Loucy (cell line): Measurements from ENCODE around the gene CPB1.

Experiments used
- H2AFZ ChIP-seq: fragments of 200-600 bp; sonication (generic); 2 replicates; pipeline ENCODE4 v1.6.0; 2016; ENCODE audit warnings: antibody characterized with exemption, mild to moderate bottlenecking, low read length, moderate library complexity
- H3F3A ChIP-seq: fragments of 200-600 bp; 2 replicates; pipeline ENCODE4 v1.6.0; 2016; ENCODE audit warnings: antibody characterized with exemption, low read depth, mild to moderate bottlenecking
- H3K27me3 ChIP-seq: fragments of 200-600 bp; sonication (generic); 2 replicates; pipeline ENCODE4 v1.6.1; 2014; ENCODE audit warnings: low read length, mild to moderate bottlenecking; ENCODE audit not compliant: insufficient read depth, poor library complexity, severe bottlenecking
- H3K36me3 ChIP-seq: fragments of 200-600 bp; sonication (generic); 2 replicates; pipeline ENCODE4 v1.6.1; 2016; ENCODE audit warnings: low read length; ENCODE audit not compliant: insufficient read depth
- H3K4me1 ChIP-seq: fragments of 200-600 bp; sonication (generic); 2 replicates; pipeline ENCODE4 v1.5.1; 2014; ENCODE audit warnings: low read length, mild to moderate bottlenecking; ENCODE audit not compliant: insufficient read depth, poor library complexity, severe bottlenecking
- H3K4me2 ChIP-seq: fragments of 200-600 bp; sonication (generic); 2 replicates; pipeline ENCODE4 v1.6.0; 2014; ENCODE audit warnings: antibody characterized with exemption, low read length, low read depth, mild to moderate bottlenecking; ENCODE audit not compliant: poor library complexity, severe bottlenecking
- H3K4me3 ChIP-seq: fragments of 200-600 bp; sonication (generic); 2 replicates; pipeline ENCODE4 v1.5.1; 2014; ENCODE audit warnings: low read length, mild to moderate bottlenecking, mixed read lengths; ENCODE audit not compliant: poor library complexity, severe bottlenecking
- H3K79me2 ChIP-seq: fragments of 200-600 bp; sonication (generic); 2 replicates; pipeline ENCODE4 v1.6.1; 2014; ENCODE audit warnings: low read length; ENCODE audit not compliant: insufficient read depth
- H3K9ac ChIP-seq: fragments of 200-600 bp; sonication (generic); 2 replicates; pipeline ENCODE4 v1.6.0; 2014; ENCODE audit warnings: mild to moderate bottlenecking, low read depth, low read length, moderate library complexity; ENCODE audit not compliant: poor library complexity, severe bottlenecking
- H3K9me2 ChIP-seq: fragments of 200-600 bp; sonication (generic); replicated peaks from 2 replicates; pipeline ENCODE4 v1.6.1; 2016; ENCODE audit warnings: low read depth, low read length, mixed read lengths
- H3K9me3 ChIP-seq: fragments of 200-600 bp; sonication (generic); 2 replicates; pipeline ENCODE4 v1.6.1; 2014; ENCODE audit warnings: mild to moderate bottlenecking, antibody characterized with exemption, low read length, low read depth; ENCODE audit not compliant: insufficient read depth
- H4K20me1 ChIP-seq: fragments of 200-600 bp; sonication (generic); 2 replicates; pipeline ENCODE4 v1.6.0; 2014; ENCODE audit warnings: antibody characterized with exemption, low read length, mild to moderate bottlenecking; ENCODE audit not compliant: insufficient read depth, poor library complexity, severe bottlenecking
- CTCF ChIP-seq: fragments of 200-600 bp; sonication (generic); conservative IDR thresholded peaks from 2 replicates; pipeline ENCODE4 v1.5.1; 2014; ENCODE audit warnings: mild to moderate bottlenecking, antibody characterized with exemption, low read length
- EZH2phosphoT487 ChIP-seq: fragments of 200-600 bp; IDR thresholded peaks from 2 replicates; pipeline ENCODE4 v1.6.1; 2018; ENCODE audit warnings: antibody characterized with exemption, mild to moderate bottlenecking, moderate library complexity, borderline replicate concordance

CPB1 gene

GRCh38 chr3:148884261-148884660 is 56.6 kb downstream of the CPB1 start:
- Histone ChIP-seq H4K20me1 (no peaks in the 10 kb centered on the region), H3K4me1 (peaks cover 5% of the 10 kb centered on the region), H3K9ac (no peak overlapping the region), H2AFZ (no peak overlapping the region), H3K9me3 (no peaks in the 10 kb centered on the region), H3K4me3 (no peak overlapping the region), H3K36me3 (no peaks in the 10 kb centered on the region), H3K27me3 (no peaks in the 10 kb centered on the region), H3F3A (no peaks in the 10 kb centered on the region), H3K4me2 (no peak overlapping the region), H3K9me2 (no peaks in the 10 kb centered on the region), H3K79me2 (no peaks in the 10 kb centered on the region)
- TF ChIP-seq CTCF: no peak

- H3K27me3 ChIP-seq: no peaks in the 10 kb centered on the region
- H3K4me3 ChIP-seq: no peak overlapping the region
- no peaks in the 10 kb centered on the region for H3K79me2 ChIP-seq
- no peaks in the 10 kb centered on the region for H3K36me3 ChIP-seq
- H3K9ac ChIP-seq: no peak overlapping the region
- no peaks in the 10 kb centered on the region for H3K4me1 ChIP-seq
- H3K9me3 ChIP-seq: no peaks in the 10 kb centered on the region
- H2AFZ ChIP-seq: no peak overlapping the region
- H3K9me2 ChIP-seq: no peaks in the 10 kb centered on the region
- no peaks in the 10 kb centered on the region for H3F3A ChIP-seq
- TF ChIP-seq EZH2phosphoT487 (no peak), CTCF (no peak)
- no peaks in the 10 kb centered on the region for H4K20me1 ChIP-seq
- H3K4me2 ChIP-seq: no peak overlapping the region
Observed at GRCh38 chr3:148889828-148890227, 62.2 kb downstream of the CPB1 start.

GRCh38 chr3:148896062-148896461 is 68.5 kb downstream of the CPB1 start:
- no peaks in the 10 kb centered on the region for H3K27me3 ChIP-seq
- TF ChIP-seq EZH2phosphoT487: no peak
- no peak for TF ChIP-seq CTCF
- no peaks in the 10 kb centered on the region for H3K9me2 ChIP-seq
- H3K4me2 ChIP-seq: no peak overlapping the region
- no peak overlapping the region for H3K4me3 ChIP-seq
- H4K20me1 ChIP-seq: no peaks in the 10 kb centered on the region
- H3K4me1 ChIP-seq: no peaks in the 10 kb centered on the region
- no peak overlapping the region for H3K9ac ChIP-seq
- no peaks in the 10 kb centered on the region for H3K36me3 ChIP-seq
- H3K9me3 ChIP-seq: no peaks in the 10 kb centered on the region
- H3F3A ChIP-seq: no peaks in the 10 kb centered on the region
- H2AFZ ChIP-seq: no peak overlapping the region
- no peaks in the 10 kb centered on the region for H3K79me2 ChIP-seq
